ENCODE results near the gene RIC8B. TPM values are rescaled to one million over a fixed set of nuclear protein-coding genes. Genes with fewer than 3 reads are reported as not detected.
A peak's percentile ranks its signal among the peaks of the same experiment; 100 is the strongest.

The RIC8B gene
- polyA plus RNA-seq, 1 donor, result 13.9 TPM

DNA sequence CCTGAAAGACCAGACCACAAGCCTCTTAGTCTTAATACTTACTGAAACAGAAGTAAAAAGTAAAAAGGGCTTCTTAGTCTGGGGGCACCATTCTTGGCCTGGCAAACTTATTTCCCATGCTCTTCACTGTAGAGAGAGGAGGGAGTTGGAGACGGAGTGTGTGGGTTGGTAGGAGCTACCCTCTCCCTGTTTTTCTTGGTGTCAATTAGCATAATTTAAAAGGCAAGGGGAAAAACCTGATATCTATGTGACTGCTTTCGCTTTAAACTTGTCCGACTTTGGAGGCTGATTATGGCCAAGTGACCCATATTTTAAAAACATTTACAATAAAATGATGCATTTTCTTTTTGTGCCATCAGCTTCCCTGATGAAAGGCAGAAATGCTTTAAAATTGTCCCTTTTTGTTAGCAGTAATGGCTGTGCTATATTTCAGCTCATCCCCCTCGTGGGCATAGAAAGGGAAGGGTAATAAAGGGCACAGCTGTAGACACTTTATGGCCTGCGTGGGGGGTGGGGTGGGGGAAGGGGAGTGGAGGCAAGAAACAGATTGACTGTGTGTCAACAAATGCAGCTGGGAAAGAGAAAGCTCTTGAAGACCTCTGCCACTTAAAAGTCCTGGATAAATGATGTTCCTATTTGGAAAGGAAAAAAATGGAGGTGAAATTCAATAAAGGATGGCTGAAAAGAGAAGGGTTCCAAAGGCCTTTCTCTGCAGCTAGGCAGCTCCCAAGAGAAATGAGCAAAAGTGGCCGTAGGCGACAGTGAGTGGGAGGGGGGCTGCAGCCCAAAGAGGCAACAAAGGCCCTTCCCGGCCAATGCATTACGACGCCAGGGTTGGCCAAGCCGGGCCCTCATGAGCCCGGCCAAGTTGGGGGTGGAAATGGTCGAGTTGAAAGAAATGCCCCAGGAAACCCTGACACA is 123.8 kb downstream of the RIC8B start:
- H3K27me3 ChIP-seq (ENCODE audit: control insufficient read depth, insufficient read depth, low read length), result peaks cover 5% of the 10 kb centered on the region
- H3K9me3 ChIP-seq (ENCODE audit: control insufficient read depth, low read depth, low read length), result no peaks in the 10 kb centered on the region
- H3K36me3 ChIP-seq (ENCODE audit: control insufficient read depth, insufficient read depth, low read length), result no peaks in the 10 kb centered on the region
- H3K4me3 ChIP-seq (ENCODE audit: low read length), result no peak overlapping the region
- H3K27ac ChIP-seq (ENCODE audit: low read length), result no peak overlapping the region
- WGBS (ENCODE audit: insufficient coverage, low lambda C conversion rate), result no CpG with 5 or more reads among the region's 13 CpGs
- DNase-seq, result peak in 1 of 2 donors; percentile 47
- peaks cover 9% of the 10 kb centered on the region for H3K4me1 ChIP-seq (ENCODE audit: control insufficient read depth, insufficient read depth, low read length)

DNA sequence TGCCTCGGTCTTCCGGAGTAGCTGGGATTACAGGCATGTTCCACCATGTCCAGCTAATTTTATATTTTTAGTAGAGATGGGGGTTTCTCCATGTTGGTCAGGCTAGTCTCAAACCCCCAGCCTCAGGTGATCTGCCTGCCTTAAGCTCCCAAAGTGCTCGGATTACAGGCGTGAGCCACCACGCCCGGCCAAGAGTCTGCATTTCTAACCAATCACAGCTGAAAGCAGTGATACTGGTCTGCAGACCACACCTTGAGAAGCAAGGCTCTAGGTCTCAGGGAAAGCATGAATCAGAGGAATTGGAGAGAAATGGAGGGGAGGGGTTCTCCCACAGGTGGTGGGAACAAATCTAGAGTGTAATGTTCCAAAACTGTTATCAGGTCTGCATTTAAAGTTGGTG is 126.1 kb downstream of the RIC8B start:
- no peaks in the 10 kb centered on the region for H3K9me3 ChIP-seq (ENCODE audit: control insufficient read depth, low read depth, low read length)
- H3K4me1 ChIP-seq (ENCODE audit: control insufficient read depth, insufficient read depth, low read length), result peaks cover 9% of the 10 kb centered on the region
- H3K36me3 ChIP-seq (ENCODE audit: control insufficient read depth, insufficient read depth, low read length), result no peaks in the 10 kb centered on the region
- whole genome bisulfite sequencing (ENCODE audit: insufficient coverage, low lambda C conversion rate), result no CpG with 5 or more reads among the region's 6 CpGs
- no peak overlapping the region for H3K27ac ChIP-seq (ENCODE audit: low read length)
- H3K27me3 ChIP-seq (ENCODE audit: control insufficient read depth, insufficient read depth, low read length), result peaks cover 5% of the 10 kb centered on the region
- no peak for DNase-seq
- H3K4me3 ChIP-seq (ENCODE audit: low read length), result no peak overlapping the region

DNA sequence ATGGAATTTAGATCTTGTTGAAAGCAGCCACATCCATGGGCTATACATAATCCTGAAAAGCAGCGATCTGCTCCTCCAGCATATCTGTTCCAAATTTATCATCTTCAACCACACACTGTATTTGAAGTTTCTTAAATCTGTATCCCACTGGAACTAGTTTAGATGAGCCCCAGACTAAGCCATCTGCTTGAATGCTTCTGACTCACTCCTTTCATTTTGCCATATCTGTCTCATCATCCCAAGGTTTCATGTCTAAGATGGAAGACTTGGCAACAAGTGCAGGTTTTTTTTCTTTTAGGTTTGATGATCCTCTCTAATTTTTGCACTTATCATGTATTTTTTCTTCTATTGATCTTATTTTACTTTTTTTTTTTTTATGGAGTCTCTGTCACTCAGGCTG is 126.8 kb downstream of the RIC8B start:
- H3K4me3 ChIP-seq (ENCODE audit: low read length), result no peak overlapping the region
- H3K4me1 ChIP-seq (ENCODE audit: control insufficient read depth, insufficient read depth, low read length), result peaks cover 9% of the 10 kb centered on the region
- no peak for DNase-seq
- peaks cover 5% of the 10 kb centered on the region for H3K27me3 ChIP-seq (ENCODE audit: control insufficient read depth, insufficient read depth, low read length)
- no peak overlapping the region for H3K27ac ChIP-seq (ENCODE audit: low read length)
- no CpG with 5 or more reads among the region's 1 CpG for WGBS (ENCODE audit: insufficient coverage, low lambda C conversion rate)
- no peaks in the 10 kb centered on the region for H3K36me3 ChIP-seq (ENCODE audit: control insufficient read depth, insufficient read depth, low read length)
- H3K9me3 ChIP-seq (ENCODE audit: control insufficient read depth, low read depth, low read length), result no peaks in the 10 kb centered on the region

DNA sequence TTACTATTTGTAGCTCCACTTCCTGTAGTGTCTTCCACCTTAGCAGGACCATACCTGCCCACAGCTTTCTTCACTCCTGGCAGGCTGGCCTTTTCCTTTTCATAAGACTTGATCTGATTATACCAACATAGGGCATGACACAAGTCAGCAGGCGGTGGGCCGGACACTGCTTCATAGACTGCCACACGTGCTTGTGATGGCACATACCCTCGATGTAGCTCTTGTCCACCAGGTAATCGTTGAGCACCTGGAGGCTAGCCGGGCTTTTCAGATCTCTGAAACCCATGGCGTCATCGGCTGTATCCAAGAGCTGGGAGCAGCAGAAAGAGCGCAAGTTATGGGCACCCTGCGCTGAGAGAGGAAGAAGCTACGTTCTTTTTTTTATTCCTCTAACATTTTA is 127.6 kb downstream of the RIC8B start:
- Histone ChIP-seq H3K36me3 (ENCODE audit: control insufficient read depth, insufficient read depth, low read length) (no peaks in the 10 kb centered on the region), H3K9me3 (ENCODE audit: control insufficient read depth, low read depth, low read length) (no peaks in the 10 kb centered on the region), H3K27ac (ENCODE audit: low read length) (no peak overlapping the region), H3K4me1 (ENCODE audit: control insufficient read depth, insufficient read depth, low read length) (peaks cover 9% of the 10 kb centered on the region), H3K27me3 (ENCODE audit: control insufficient read depth, insufficient read depth, low read length) (peaks cover 5% of the 10 kb centered on the region), H3K4me3 (ENCODE audit: low read length) (no peak overlapping the region)
- no peak for DNase-seq
- WGBS (ENCODE audit: insufficient coverage, low lambda C conversion rate), result 100% methylated on average over 1 of the region's 11 CpGs

DNA sequence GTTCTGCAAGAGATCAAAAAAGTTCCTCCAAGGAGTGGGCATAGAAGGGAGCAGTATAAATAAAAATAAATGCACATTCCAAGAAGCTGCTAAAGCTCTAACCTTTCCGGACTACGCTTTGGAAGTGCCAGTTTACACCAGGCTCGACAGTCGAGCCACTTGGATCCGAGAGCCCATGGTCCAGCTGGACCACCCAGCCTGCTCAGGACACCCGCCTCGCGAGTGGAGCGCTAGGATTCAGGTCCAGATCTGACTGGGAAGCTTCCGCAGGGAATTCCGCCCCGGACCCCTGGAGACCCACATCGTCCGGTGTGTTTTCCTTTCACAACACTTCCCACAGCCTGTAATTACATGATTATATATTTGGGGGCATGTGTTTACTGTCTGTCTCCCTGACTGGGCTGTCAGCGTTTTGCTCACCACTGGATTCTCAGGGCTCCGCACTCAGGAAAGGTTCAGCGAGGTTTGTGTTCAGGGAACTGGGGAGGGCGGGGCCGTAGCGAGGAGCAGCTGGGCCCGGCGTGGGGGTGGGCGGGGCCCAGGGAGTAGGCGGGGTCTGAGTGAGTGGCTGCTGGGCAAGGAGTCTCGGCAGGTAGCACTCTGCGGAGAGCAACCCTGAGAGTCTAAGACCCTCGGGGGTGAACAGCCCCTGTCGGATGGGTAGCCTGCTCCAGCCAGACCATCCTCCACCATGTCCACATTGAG is 128.9 kb downstream of the RIC8B start:
- no CpG with 5 or more reads among the region's 28 CpGs for WGBS (ENCODE audit: insufficient coverage, low lambda C conversion rate)
- H3K9me3 ChIP-seq (ENCODE audit: control insufficient read depth, low read depth, low read length), result no peaks in the 10 kb centered on the region
- H3K36me3 ChIP-seq (ENCODE audit: control insufficient read depth, insufficient read depth, low read length), result no peaks in the 10 kb centered on the region
- H3K27ac ChIP-seq (ENCODE audit: low read length), result no peak overlapping the region
- peak overlapping the region; percentile 39 for H3K4me3 ChIP-seq (ENCODE audit: low read length)
- H3K4me1 ChIP-seq (ENCODE audit: control insufficient read depth, insufficient read depth, low read length), result peaks cover 4% of the 10 kb centered on the region
- peaks cover 5% of the 10 kb centered on the region for H3K27me3 ChIP-seq (ENCODE audit: control insufficient read depth, insufficient read depth, low read length)
- peak; percentile 68 to 78 for DNase-seq

DNA sequence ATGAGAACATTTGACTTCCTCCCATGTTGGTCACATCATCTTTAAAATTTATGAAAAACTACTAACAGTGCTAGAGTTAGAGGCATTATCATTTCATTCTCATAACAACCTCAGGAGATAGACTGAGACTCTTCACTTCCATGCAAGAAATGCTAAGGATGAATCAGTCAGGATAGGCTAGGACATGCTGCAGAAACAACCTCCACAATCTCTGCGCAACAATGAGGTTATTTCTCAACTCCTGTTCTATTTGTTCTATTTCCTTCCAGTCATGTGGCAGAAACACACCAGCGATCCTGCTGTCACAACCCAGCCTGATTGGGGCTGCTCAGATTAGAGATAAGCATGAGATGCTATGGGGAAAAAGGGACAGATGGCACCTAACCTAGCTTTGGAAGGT is 132.2 kb downstream of the RIC8B start:
- no peak overlapping the region for H3K27ac ChIP-seq (ENCODE audit: low read length)
- WGBS (ENCODE audit: insufficient coverage, low lambda C conversion rate), result no CpG with 5 or more reads among the region's 2 CpGs
- H3K27me3 ChIP-seq (ENCODE audit: control insufficient read depth, insufficient read depth, low read length), result peaks cover 5% of the 10 kb centered on the region

DNA sequence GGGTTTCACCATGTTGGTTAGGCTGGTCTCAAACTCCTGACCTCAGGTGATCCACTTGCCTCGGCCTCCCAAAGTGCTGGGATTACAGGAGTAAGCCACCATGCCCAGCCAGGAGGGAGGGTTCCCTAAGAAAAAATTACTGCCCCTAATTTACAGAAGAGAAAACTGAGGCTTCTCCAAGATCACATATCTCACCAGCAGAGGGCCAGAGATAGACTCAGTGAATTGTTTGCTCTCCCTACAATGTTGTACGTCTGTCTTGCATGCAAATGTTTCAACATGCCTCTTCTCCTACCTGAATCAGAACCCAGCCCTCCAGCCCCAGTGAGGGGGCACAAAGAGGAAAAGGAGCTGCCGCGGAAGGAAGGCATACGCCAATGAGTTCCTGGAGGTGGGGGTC is 132.9 kb downstream of the RIC8B start:
- WGBS (ENCODE audit: insufficient coverage, low lambda C conversion rate), result no CpG with 5 or more reads among the region's 5 CpGs

More for the DNA sequence above, 132.2 kb downstream of the RIC8B start:
- no peak for DNase-seq
- Histone ChIP-seq H3K9me3 (ENCODE audit: control insufficient read depth, low read depth, low read length) (no peaks in the 10 kb centered on the region), H3K4me3 (ENCODE audit: low read length) (no peak overlapping the region), H3K36me3 (ENCODE audit: control insufficient read depth, insufficient read depth, low read length) (no peaks in the 10 kb centered on the region), H3K4me1 (ENCODE audit: control insufficient read depth, insufficient read depth, low read length) (no peaks in the 10 kb centered on the region)

DNA sequence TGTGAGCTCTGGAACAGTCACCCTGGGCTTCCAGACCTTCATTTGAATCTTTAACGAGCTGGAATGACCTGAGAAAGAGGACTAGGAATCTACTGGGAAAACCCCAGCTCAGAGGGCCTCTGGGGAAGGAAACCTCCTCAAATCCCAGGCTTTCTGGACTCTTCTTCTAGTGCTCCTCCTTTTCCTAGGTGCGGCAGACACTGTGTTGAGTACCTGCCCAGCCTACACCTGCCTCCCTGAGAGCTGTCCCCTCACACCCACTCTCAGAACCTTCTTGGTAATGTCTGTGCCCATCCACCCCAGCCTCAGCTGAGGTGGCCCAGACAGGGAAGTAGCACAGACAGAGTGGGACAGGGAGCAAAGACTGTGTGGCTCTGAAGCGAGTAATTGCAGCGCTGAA is 133.4 kb downstream of the RIC8B start:
- Histone ChIP-seq H3K4me1 (ENCODE audit: control insufficient read depth, insufficient read depth, low read length) (no peaks in the 10 kb centered on the region), H3K27ac (ENCODE audit: low read length) (no peak overlapping the region), H3K4me3 (ENCODE audit: low read length) (no peak overlapping the region), H3K27me3 (ENCODE audit: control insufficient read depth, insufficient read depth, low read length) (peaks cover 4% of the 10 kb centered on the region), H3K36me3 (ENCODE audit: control insufficient read depth, insufficient read depth, low read length) (no peaks in the 10 kb centered on the region), H3K9me3 (ENCODE audit: control insufficient read depth, low read depth, low read length) (no peaks in the 10 kb centered on the region)
- no peak for DNase-seq
- no CpG with 5 or more reads among the region's 4 CpGs for WGBS (ENCODE audit: insufficient coverage, low lambda C conversion rate)

More for the DNA sequence above, 132.9 kb downstream of the RIC8B start:
- DNase-seq, result no peak
- Histone ChIP-seq H3K9me3 (ENCODE audit: control insufficient read depth, low read depth, low read length) (no peaks in the 10 kb centered on the region), H3K4me3 (ENCODE audit: low read length) (no peak overlapping the region), H3K27me3 (ENCODE audit: control insufficient read depth, insufficient read depth, low read length) (peaks cover 5% of the 10 kb centered on the region), H3K4me1 (ENCODE audit: control insufficient read depth, insufficient read depth, low read length) (no peaks in the 10 kb centered on the region), H3K27ac (ENCODE audit: low read length) (no peak overlapping the region), H3K36me3 (ENCODE audit: control insufficient read depth, insufficient read depth, low read length) (no peaks in the 10 kb centered on the region)

DNA sequence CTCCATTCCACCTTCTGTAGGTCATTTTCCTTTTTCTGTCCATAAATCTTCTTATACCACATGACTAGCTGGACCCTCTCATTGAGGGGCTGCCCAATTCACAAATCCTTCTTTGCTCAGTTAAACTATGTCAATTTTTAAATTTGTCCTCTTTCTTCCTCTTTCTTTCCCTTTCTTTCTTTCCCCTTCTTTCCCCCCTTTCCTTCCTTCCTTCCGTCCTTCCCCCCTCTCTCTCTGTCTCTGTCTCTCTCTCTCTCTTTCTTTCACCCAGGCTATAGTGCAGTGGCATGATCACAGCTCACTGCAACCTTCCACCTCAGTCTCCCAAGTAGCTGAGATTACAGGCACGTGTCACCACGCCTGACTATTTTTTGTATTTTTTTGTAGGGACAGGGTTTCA is 134.1 kb downstream of the RIC8B start:
- H3K27ac ChIP-seq (ENCODE audit: low read length), result no peak overlapping the region
- H3K4me3 ChIP-seq (ENCODE audit: low read length), result no peak overlapping the region
- 86% methylated on average over 1 of the region's 3 CpGs for WGBS (ENCODE audit: insufficient coverage, low lambda C conversion rate)
- H3K27me3 ChIP-seq (ENCODE audit: control insufficient read depth, insufficient read depth, low read length), result no peaks in the 10 kb centered on the region
- H3K36me3 ChIP-seq (ENCODE audit: control insufficient read depth, insufficient read depth, low read length), result no peaks in the 10 kb centered on the region
- no peaks in the 10 kb centered on the region for H3K4me1 ChIP-seq (ENCODE audit: control insufficient read depth, insufficient read depth, low read length)
- no peaks in the 10 kb centered on the region for H3K9me3 ChIP-seq (ENCODE audit: control insufficient read depth, low read depth, low read length)
- DNase-seq, result no peak

DNA sequence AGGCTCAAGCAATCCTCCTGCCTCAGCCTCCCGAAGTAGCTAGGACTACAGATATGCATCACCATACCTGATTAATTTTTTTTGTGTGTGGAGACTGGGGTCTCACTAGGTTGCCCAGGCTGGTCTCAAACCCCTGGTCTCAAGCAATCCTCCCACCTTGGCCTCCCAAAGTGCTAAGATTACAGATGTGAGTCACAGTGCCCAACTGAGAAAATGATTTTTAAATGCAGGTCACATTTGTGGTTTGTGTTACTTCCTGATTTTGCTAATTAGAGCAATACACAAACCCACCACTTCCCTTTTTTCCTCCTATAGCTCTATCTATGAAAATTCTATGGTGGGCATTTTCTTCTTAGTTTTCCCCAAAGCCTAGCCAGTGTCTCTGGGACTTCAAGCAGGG is 135.7 kb downstream of the RIC8B start:
- Histone ChIP-seq H3K36me3 (ENCODE audit: control insufficient read depth, insufficient read depth, low read length) (no peaks in the 10 kb centered on the region), H3K4me1 (ENCODE audit: control insufficient read depth, insufficient read depth, low read length) (no peaks in the 10 kb centered on the region), H3K27me3 (ENCODE audit: control insufficient read depth, insufficient read depth, low read length) (no peaks in the 10 kb centered on the region), H3K9me3 (ENCODE audit: control insufficient read depth, low read depth, low read length) (no peaks in the 10 kb centered on the region), H3K27ac (ENCODE audit: low read length) (no peak overlapping the region), H3K4me3 (ENCODE audit: low read length) (no peak overlapping the region)
- DNase-seq, result no peak
- WGBS (ENCODE audit: insufficient coverage, low lambda C conversion rate), result no CpG with 5 or more reads among the region's 1 CpG

All from large intestine (tissue), 3 donors.